Smooth muscle cell (in vitro differentiated cells): ENCODE results near the gene LMNTD2. TPM values are rescaled to one million over a fixed set of nuclear protein-coding genes. Genes with fewer than 3 reads are reported as not detected.
"Not testable (repeated sequence)": the region's sequence is repeated elsewhere in the genome, so short reads cannot be mapped to it uniquely, and the experiment has no call there.

Experiments
- DNase-seq: peaks from one replicate; lab custom pipeline; 2025; ENCODE audit not compliant: unreplicated experiment; lab: John Stamatoyannopoulos, UW
- H2AFZ ChIP-seq: fragments of 200-600 bp; sonication (generic); 2 replicates; pipeline ENCODE4 v1.6.0; 2016; ENCODE audit warnings: antibody characterized with exemption, low read depth, mild to moderate bottlenecking
- H3F3A ChIP-seq: fragments of 200-600 bp; sonication (generic); 2 replicates; pipeline ENCODE4 v1.6.0; 2017; ENCODE audit warnings: antibody characterized with exemption, low read depth
- H3K27ac ChIP-seq: fragments of 200-600 bp; sonication (generic); 2 replicates; pipeline ENCODE4 v1.5.1; 2016; ENCODE audit warnings: low read depth, mild to moderate bottlenecking
- H3K27me3 ChIP-seq: fragments of 200-600 bp; sonication (generic); 2 replicates; pipeline ENCODE4 v1.6.1; 2016; ENCODE audit warnings: low read depth, mild to moderate bottlenecking
- H3K36me3 ChIP-seq: fragments of 200-600 bp; sonication (generic); 2 replicates; pipeline ENCODE4 v1.5.1; 2016; ENCODE audit warnings: low read depth
- H3K4me1 ChIP-seq: fragments of 200-600 bp; sonication (generic); 2 replicates; pipeline ENCODE4 v1.5.1; 2016; ENCODE audit warnings: low read depth
- H3K4me2 ChIP-seq: fragments of 200-600 bp; sonication (generic); 2 replicates; pipeline ENCODE4 v1.6.0; 2016; ENCODE audit warnings: mild to moderate bottlenecking
- H3K4me3 ChIP-seq: fragments of 200-600 bp; sonication (generic); 2 replicates; pipeline ENCODE4 v1.5.1; 2016; ENCODE audit warnings: mild to moderate bottlenecking
- H3K79me2 ChIP-seq: fragments of 200-600 bp; sonication (generic); 2 replicates; pipeline ENCODE4 v1.6.0; 2016; ENCODE audit warnings: low read depth, mild to moderate bottlenecking
- H3K9ac ChIP-seq: fragments of 200-600 bp; sonication (generic); 2 replicates; pipeline ENCODE4 v1.6.0; 2016; ENCODE audit warnings: low read depth
- H3K9me3 ChIP-seq: fragments of 200-600 bp; sonication (generic); replicated peaks from 2 replicates; pipeline ENCODE4 v1.5.1; 2016; ENCODE audit warnings: low read depth
- H4K20me1 ChIP-seq: fragments of 200-600 bp; sonication (generic); 2 replicates; pipeline ENCODE4 v1.6.0; 2016; ENCODE audit warnings: low read depth
- CTCF ChIP-seq: fragments of 200-600 bp; sonication (generic); IDR thresholded peaks from 2 replicates; pipeline ENCODE4 v1.5.1; 2017; ENCODE audit warnings: borderline replicate concordance, mild to moderate bottlenecking, antibody characterized with exemption; ENCODE audit not compliant: insufficient read depth, poor library complexity, severe bottlenecking
- WGBS: methylation state at CpG from one replicate; pipeline ENCODE4 v1.1.7; 2016; ENCODE audit warnings: low lambda C conversion rate; 5-methylcytosine and 5-hydroxymethylcytosine counted together
- polyA plus RNA-seq: library from polyadenylated mRNA; unstranded; fragments of >200 nt; fragmentation: Nextera tagmentation; extraction: Ambion mirVana; gene quantifications from 2 replicates; pipeline ENCODE4 v1.2.1, GENCODE V29; 2016
- total RNA-seq: library from RNA; depleted of rRNA; stranded (reverse); fragments of >200 nt; gene quantifications from 2 replicates; pipeline ENCODE4 v1.2.3, GENCODE V29; 2014

Gene LMNTD2
- total and polyA plus RNA-seq, 2 experiments from 2014 or later: 3.6 TPM; not detected in 1

DNA sequence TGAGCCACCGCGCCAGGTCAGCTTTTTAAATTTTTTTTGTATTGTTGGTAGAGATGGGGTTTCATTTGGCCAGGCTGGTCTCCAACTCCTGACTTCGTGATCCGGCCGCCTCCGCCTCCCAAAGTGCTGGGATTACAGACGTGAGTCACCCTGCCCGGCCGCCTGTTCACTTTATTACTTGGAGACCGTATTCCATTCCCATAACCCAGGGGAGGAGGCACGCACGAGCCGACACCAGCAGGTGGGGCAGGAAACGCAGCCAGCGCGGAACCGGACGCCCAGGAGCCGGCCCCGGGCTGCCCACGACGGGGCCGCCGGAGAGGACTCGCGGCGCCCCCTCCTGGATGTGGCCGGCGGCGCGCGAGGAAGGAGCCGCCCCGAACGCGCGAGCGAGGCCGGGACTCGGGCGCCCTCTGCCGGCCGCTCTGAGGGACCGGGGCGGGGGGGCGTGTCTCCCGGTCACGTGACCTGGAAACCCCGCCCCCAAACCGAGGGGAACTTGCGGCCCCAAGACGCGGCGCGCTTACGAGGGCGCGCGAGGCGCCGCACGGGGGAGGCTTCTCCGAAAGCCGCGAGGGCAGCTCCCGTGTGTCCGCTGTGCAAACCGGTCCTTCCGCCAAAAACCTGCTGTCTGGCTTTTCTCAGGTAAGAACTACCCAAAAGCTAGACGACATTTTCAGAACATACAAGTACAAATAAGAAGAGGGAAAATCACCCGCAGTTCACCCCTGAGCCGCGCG, 41.9 kb downstream of the LMNTD2 start:
- Histone ChIP-seq H3F3A (peaks cover 4% of the 10 kb centered on the region), H3K9me3 (no peaks in the 10 kb centered on the region), H3K36me3 (no peaks in the 10 kb centered on the region), H3K27ac (peak overlapping the region; percentile 79), H3K9ac (no peak overlapping the region), H3K4me3 (peak overlapping the region; percentile 14), H2AFZ (no peak overlapping the region), H3K4me2 (peak overlapping the region; percentile 62), H3K4me1 (no peaks in the 10 kb centered on the region), H3K79me2 (no peaks in the 10 kb centered on the region), H4K20me1 (no peaks in the 10 kb centered on the region), H3K27me3 (no peaks in the 10 kb centered on the region)
- 17% methylated on average over 57 of the region's 74 CpGs for WGBS
- peak; percentile 100 for TF ChIP-seq CTCF
- DNase-seq: no peak

DNA sequence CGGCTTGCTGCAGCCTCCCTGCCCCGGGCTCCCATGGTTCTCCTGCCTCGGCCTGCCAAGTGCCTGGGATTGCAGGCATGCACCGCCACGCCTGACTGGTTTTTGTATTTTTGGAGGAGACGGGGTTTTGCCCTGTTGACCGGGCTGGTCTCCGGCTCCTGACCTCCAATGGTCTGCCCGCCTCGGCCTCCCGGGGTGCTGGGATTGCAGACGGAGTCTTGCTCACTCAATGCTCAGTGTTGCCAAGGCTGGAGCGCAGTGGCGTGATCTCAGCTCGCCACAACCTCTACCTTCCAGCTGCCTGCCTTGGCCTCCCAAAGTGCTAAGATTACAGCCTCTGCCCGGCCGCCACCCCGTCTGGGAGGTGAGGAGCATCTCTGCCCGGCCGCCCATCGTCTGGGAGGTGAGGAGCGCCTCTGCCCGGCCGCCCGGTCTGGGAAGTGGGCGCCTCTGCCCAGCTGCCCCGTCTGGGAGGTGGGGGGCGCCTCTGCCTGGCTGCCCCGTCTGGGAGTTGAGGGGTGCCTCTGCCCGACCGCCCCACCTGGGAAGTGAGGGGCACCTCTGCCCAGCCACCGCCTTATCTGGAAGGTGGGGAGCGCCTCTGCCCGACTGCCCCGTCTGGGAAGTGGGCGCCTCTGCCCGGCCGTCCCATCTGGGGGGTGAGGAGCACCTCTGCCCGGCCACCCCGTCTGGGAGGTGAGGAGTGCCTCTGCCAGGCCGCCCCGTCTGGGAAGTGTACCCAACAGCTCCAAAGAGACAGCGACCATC, 43.4 kb downstream of the LMNTD2 start:
- not testable (repeated sequence) for H3K4me2 ChIP-seq, DNase-seq, H3K36me3 ChIP-seq, H3K4me3 ChIP-seq, H3K27ac ChIP-seq, H3K79me2 ChIP-seq, H3K9ac ChIP-seq, H3K4me1 ChIP-seq, H3K9me3 ChIP-seq, H3F3A ChIP-seq, H2AFZ ChIP-seq, H3K27me3 ChIP-seq, H4K20me1 ChIP-seq
- WGBS: 97% methylated on average over 43 of the region's 43 CpGs

GRCh38 chr11:516400-516799, 44.1 kb downstream of the LMNTD2 start:
- no peaks in the 10 kb centered on the region for H3K27me3 ChIP-seq
- no peaks in the 10 kb centered on the region for H3K79me2 ChIP-seq
- H4K20me1 ChIP-seq: no peaks in the 10 kb centered on the region
- whole genome bisulfite sequencing: 98% methylated on average over 4 of the region's 4 CpGs
- no peak for TF ChIP-seq CTCF
- H2AFZ ChIP-seq: no peak overlapping the region
- no peak overlapping the region for H3K4me2 ChIP-seq
- H3K36me3 ChIP-seq: no peaks in the 10 kb centered on the region
- peaks cover 4% of the 10 kb centered on the region for H3F3A ChIP-seq
- no peak for DNase-seq
- peak overlapping the region; percentile 83 for H3K27ac ChIP-seq
- H3K9ac ChIP-seq: no peak overlapping the region
- no peaks in the 10 kb centered on the region for H3K9me3 ChIP-seq
- no peaks in the 10 kb centered on the region for H3K4me1 ChIP-seq
- no peak overlapping the region for H3K4me3 ChIP-seq

- no peak overlapping the region for H3K4me2 ChIP-seq
- no peaks in the 10 kb centered on the region for H4K20me1 ChIP-seq
- no peaks in the 10 kb centered on the region for H3K79me2 ChIP-seq
- DNase-seq: no peak
- no peak for TF ChIP-seq CTCF
- 88% methylated on average over 6 of the region's 6 CpGs for WGBS
- H3K9ac ChIP-seq: no peak overlapping the region
- peak overlapping the region; percentile 83 for H3K27ac ChIP-seq
- no peaks in the 10 kb centered on the region for H3K27me3 ChIP-seq
- no peak overlapping the region for H2AFZ ChIP-seq
- H3K4me1 ChIP-seq: no peaks in the 10 kb centered on the region
- peaks cover 4% of the 10 kb centered on the region for H3F3A ChIP-seq
- H3K4me3 ChIP-seq: no peak overlapping the region
- H3K9me3 ChIP-seq: no peaks in the 10 kb centered on the region
- no peaks in the 10 kb centered on the region for H3K36me3 ChIP-seq
Measured at GRCh38 chr11:515131-515530, 45.4 kb downstream of the LMNTD2 start.
